GM15510 (cell line): Measurements from ENCODE around the gene HDAC10.
A peak's percentile ranks its signal among the peaks of the same experiment; 100 is the strongest.

Experiments used
- POLR2A ChIP-seq: IDR thresholded peaks from 3 replicates; pipeline ENCODE4 v1.6.1; 2011; ENCODE audit warnings: borderline replicate concordance; ENCODE audit not compliant: insufficient read length; ENCODE audit errors: extremely low read depth

The HDAC10 gene

DNA sequence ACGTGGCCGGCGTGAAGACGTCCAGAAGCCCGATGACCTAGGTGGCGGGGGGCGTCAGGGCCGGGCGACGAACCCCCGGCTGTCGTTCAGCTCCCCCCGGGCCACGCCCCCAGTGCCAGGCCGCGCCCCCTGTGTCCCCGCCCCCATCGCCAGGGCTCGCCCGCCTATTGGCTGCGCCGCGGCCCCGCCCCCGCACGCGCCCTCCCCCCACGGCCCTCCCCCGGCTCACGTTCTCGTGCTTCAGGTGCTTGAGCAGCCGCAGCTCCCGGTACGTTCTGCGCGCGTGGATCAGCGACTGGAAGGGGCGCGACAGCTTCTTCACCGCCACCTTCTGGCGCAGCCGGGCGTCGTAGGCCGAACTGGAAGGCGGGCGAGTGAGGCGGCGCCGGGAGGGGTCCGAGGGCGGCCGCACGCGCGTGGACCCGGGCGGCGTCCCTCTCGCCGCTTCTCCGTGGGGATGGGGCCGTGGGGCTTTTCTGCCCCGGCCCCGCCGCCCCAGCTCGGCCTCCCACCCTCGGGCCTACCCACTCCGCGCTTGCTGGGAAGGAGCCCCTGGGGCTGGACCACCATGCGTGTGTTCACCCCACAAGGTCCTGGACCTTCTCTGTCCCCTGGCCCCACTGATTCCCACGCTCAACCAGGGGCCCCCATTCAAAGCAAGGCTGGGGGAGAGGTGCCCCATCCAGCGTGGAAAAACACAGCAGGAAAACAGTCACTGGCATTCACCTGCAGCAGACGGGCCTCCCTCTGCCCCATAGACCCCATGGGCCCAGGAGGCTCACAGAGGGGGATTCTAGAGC, 16.7 kb upstream of the HDAC10 start:
- no peak for TF ChIP-seq POLR2A

DNA sequence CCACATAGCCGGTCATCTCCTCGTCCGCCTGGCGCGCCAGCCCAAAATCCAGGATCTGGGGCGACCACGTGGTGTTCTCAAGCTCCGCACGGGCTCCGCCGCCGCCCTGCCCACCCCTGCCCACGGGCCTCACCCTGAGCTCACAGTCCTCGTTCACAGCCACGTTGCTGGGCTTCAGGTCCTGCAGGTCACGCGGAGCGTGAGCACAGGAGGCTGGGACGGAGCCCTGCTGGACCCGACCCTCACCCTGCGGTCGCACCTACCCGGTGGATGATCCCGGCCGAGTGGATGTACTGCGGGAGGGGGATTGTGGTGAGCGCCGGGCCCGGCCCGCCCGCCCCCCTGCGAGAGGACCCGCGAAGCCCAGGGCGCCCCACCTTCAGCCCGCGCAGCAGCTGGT, 15.9 kb upstream of the HDAC10 start:
- TF ChIP-seq POLR2A, result no peak

DNA sequence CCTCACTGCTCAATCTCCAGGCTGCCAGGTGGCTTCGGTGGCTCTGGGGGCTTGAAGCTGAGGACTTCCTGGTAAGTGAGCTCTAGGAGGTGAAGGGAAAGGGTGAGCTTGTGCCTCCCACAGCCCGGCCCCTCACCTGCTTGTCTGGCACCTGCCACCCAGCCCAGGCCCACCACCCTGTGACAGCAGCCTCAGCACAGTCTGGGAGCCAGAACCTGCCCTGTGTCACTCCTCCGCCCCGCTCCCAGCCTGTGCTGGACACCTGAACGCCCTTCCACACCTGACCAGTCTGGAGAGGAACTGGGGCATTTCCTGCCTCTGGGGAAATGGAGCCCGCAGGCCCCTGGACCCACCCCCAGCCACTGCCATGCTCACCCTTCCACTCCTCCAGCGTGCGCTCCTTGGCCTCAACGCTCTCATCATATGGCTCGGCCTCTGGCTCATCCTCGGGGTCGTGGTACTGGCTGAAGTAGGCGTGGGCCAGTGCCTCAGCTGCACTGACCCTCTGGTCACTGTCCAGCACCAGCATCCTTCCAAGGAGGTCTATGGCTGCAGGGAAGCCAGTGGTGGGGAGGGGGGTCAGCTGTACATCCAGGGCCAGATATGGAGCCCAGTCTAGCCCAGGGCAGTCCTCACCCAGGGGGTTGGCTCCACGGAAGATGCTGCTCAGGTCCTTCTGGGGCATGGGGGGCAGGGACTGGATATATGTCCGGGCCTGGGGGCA, 14.0 kb upstream of the HDAC10 start:
- no peak for TF ChIP-seq POLR2A

DNA sequence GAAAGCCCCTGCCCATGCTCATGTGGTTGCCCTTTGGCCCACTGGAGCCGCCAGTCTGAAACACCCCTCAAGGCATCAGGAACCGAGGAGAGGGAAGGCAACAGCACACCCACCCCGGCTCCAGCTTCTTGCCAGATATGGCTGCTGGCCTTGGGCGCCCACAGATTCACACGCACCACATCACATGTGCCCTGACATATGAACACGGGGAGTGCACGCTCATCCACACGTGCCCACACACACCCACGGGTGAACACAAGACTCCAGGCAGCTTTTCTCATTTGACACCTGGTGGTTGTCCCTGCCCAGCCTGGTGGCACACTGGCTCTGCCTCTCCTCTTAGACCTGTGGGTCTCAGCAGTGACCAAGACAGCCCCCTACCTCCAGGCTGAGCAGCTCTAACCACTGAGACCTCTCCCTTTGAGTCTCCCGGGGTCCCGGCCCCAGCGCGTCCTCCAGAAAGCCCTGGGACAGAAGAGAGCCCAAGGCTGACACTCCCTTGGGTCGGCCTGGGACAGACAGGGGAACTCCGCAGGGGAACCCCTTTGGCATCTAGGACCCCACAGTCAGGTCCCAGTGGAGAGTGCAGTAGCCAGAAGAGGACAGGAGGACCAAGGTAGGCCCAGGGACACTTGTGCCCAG, 13.2 kb upstream of the HDAC10 start:
- TF ChIP-seq POLR2A, result no peak

DNA sequence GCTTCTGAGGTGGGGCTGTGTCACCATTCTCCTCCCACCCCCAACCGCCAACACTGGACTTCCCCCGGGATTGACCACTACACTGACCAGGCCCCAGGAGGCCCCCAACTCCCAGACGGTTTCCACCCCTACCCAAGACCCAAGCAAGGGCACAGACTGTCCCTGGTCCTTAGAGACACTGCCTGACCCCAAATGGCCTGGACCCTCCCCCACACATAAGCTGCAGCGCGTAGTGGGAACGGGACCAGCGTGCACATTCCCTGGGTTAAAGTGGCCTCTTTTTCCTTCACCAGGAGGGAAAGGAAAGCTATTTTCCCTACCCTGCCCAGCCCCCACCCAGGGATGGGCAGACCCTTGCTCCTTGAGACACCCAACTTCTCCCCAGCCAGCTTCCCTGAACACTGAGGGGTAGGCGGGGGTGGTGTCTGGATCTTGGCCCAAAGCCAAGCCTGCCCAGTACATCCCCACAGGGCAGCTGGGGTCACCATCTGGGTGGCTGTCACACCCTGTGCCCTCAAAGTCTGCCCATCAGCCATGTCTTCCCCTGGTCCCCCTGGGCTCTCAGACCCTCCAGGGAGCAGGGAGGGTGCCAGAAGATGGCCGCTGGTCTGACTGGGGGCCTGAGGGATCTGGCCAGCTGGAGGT, 12.0 kb upstream of the HDAC10 start:
- TF ChIP-seq POLR2A, result no peak

DNA sequence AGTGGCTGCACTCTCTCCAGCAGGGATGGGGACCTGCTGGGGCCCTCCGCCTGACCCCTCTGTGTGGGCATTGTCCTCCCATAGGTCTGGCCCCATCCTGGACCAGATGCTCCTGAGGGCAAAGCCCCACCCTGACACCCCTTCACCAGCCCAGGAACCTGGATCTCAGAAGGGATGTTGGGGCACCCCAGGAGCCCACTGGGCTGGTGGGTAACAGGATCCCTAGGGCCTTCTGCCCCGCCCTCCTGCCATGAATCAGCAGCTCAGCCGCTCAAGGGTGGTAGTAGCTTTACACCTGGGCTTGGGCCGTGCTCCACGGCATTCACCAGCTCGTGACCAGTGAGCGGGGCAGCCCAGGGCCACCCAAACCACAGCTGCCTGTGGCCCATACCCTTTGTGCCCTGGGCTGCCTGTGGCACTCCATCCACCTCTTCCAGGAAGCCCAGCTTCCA, 11.4 kb upstream of the HDAC10 start:
- no peak for TF ChIP-seq POLR2A

DNA sequence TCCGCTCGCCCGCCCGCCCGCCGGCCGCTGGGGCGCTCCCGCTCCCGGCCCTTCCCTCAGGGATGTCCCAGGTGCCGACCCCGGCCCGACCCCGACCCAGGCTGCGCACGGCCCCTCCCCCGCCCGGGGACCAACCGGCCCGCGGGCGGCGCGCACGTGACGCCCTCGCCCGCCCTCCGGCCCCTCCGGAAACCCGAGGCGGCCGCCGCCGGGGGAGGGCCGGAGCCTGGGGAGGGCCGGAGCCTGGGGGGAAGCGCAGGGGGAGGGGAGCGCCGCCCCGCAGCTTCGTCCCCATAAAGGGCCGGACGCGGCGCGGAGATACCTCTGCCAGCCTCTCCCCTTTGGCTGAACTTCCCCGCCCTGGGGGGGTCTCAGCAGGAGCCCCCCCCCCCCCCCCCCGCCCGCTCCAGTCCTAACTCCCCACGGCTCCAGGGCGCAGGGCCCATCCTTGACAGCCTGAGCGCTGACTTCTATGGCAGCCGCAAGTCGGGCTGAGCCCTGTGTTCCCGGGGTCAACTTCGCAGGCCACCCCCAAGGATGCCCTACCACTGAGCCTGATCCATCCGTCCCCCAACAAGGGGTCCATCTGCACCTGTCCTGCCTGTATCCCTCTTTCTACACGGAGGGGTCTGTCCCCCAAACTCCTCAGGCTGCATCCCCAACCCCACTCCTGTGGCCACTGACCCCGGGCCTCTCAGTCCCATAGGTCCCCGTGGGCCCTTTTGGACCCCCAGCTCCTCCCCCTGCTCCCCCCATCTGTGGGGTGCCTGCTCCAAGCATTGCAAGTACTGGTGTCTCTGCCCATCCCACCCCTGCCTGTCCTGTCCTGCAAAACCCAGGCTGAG, 10.8 kb upstream of the HDAC10 start, which contains the start of gene MAPK12:
TSS of gene MAPK12 (minus strand) at position 69 of the 845 bp plus-strand sequence. CDS start 174 bp downstream, outside the sequence.
- peak; percentile 47 for TF ChIP-seq POLR2A

DNA sequence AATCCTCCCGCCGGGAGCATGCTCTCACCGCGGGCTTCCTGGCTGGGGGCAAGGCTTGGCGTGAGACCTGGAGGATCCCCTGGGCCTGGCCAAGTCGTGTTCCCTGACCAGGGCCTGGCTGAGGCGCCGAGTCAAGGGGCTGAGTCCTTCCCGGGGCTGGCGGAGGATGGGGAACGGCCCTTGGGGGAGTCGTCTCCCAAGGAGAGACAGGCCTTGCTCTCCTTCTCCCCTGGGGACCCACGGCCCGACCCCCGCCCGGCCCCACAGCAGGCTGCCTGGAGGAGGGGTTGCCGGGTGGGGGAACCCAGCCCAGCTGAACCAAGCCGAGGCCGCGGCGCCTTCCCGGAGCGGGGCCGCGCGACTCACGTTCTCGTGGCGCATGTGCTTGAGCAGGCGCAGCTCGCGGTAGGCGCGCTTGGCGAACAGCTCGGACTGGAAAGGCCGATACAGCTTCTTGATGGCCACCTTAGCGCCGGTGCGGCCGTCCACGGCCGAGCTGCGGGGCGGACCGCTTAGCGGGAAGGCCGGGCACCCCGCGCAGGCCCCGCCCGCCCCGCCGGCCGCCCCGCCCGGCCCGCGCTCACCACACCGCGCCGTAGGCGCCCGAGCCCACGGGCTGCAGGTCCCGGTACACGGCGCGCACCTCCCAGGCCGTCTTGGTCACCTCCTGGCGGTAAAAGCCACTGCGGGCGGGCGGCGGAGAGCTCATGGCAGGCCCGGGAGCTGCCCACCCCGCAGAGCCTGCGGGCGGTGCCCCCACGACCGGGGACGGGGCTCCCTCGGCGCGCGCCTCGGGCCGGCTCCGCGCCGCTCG, 9.9 kb upstream of the HDAC10 start:
- TF ChIP-seq POLR2A, result peak; percentile 27

DNA sequence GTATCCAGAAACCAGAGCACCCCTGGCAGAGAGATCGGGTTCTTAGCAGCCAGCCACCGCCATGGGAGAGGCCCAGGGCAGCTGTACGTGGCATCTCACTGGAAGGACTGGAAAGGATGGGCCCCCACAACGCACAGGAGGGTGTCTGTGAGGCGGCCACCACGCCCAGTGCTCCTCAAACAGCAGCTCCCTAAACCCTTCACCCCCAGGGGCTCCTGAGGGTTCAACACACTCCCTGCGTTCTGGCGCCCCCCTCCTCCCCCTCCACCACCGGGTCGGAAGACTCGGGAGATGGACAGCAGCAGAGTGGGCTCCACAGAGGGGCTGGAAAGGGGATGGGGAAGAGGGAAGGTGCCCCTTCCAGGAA, 9.4 kb upstream of the HDAC10 start:
- no peak for TF ChIP-seq POLR2A

DNA sequence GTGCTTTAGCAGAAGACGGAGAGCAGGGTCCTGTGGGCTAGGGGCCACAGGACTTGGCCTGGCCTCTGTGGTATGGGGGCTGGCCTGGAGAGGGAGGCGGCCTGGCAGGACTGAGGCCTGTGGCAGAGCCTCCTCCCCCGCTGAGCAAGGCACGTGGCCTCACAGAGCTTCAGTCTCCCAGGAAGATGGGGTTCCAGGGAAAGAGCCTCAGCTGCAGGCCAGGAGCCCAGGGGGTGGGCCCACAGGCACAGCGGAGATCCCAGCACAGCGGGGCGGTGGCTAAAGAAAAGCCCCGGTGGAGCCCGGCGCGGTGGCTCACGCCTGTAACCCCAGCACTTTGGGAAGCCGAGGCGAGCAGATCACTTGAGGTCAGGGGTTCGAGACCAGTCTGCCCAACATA, 8.2 kb upstream of the HDAC10 start:
- TF ChIP-seq POLR2A, result no peak

DNA sequence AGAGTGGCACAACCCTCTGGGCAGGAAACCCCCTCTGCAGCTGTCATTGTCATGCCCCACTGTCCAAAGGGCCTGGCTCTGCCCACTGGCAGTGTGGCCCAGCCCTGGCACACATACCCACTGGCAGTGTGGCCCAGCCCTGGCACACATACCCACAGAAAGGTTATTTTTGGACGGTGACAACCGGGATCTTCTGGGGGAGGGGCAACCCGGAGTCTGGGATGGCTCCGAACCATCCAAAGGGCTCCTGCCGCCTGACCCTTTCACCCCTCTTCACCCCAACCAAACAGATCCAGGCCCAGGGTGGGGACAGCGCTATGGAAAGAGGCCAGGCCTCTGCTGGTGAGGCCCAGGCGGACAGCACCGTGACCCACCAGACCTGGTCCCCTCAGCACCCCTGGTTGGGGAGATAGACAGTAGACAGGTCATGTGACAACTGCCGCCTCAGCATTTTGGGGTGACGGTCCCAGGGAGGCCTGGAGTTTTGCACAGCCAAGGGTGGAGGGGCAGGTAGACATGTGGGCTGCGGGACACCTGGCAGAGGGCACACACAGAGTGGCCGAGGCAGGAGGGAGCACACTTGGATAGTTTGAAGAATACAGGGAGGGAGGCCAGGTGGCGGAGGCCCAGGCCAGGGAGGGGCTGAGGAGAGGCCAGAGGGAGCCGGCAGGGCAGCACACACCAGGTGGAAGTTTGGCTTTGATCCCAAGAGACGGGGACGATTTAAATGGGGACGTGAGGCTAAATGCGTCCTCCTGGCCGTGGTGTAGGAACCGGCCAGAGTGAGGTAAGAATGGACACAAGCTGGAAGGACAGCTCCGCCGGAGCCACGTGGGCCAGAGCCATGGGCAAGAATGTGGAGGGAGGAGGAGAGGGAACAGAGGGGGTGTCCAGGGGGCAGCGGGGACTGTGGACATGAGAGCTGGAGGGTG, 7.6 kb upstream of the HDAC10 start:
- no peak for TF ChIP-seq POLR2A
